ENCODE results near the gene TSC2. TPM values are rescaled to one million over a fixed set of nuclear protein-coding genes. Genes with fewer than 3 reads are reported as not detected.

TSC2 gene
- total RNA-seq, 1 experiment from 2014 or later = 166 TPM

- no peak for TF ChIP-seq CTCF (conservative IDR thresholded peaks at IDR 0.05)
- no peak for TF ChIP-seq EZH2 (IDR thresholded peaks at IDR 0.05; ENCODE audit: low read depth)
- Histone ChIP-seq H3K79me2 (ENCODE audit: low read depth) (no peaks in the 10 kb centered on the region), H3K4me2 (no peak overlapping the region), H3K27ac (no peak overlapping the region), H3K4me1 (replicated peaks; ENCODE audit: insufficient read depth) (no peaks in the 10 kb centered on the region), H3F3A (ENCODE audit: insufficient read depth, low read depth) (no peaks in the 10 kb centered on the region), H4K20me1 (ENCODE audit: insufficient read depth) (no peaks in the 10 kb centered on the region), H2AFZ (no peak overlapping the region), H3K27me3 (ENCODE audit: insufficient read depth, low read depth) (no peaks in the 10 kb centered on the region), H3K36me3 (ENCODE audit: low read depth) (no peaks in the 10 kb centered on the region), H3K9me3 (ENCODE audit: insufficient read depth, low read depth) (no peaks in the 10 kb centered on the region), H3K9me2 (ENCODE audit: insufficient read depth) (no peaks in the 10 kb centered on the region), H3K4me3 (no peak overlapping the region)
- DNase-seq = no peak
- CTCF ChIA-PET = no interaction called here
- POLR2A ChIA-PET (ENCODE audit: unreplicated experiment) = no interaction called here
- intact Hi-C loops (cut with micrococcal nuclease; ENCODE audit: unreplicated experiment) = no loop called here
- no TSS peak for BruUV-seq (replicated peaks)
Observed at GRCh38 chr16:2082983-2083364, 35.2 kb downstream of the TSC2 start.

GRCh38 chr16:2083409-2083808 lies 35.6 kb downstream of the TSC2 start:
- Histone ChIP-seq H3K79me2 (ENCODE audit: low read depth) (no peaks in the 10 kb centered on the region), H3F3A (ENCODE audit: insufficient read depth, low read depth) (0 out of 2 replicates have a peak, but pooled peaks cover 4% of the 10 kb centered on the region), H3K4me2 (no peak overlapping the region), H3K36me3 (ENCODE audit: low read depth) (no peaks in the 10 kb centered on the region), H3K27me3 (ENCODE audit: insufficient read depth, low read depth) (no peaks in the 10 kb centered on the region), H3K4me3 (no peak overlapping the region), H2AFZ (no peak overlapping the region), H3K9me2 (ENCODE audit: insufficient read depth) (no peaks in the 10 kb centered on the region), H3K9me3 (ENCODE audit: insufficient read depth, low read depth) (no peaks in the 10 kb centered on the region), H3K27ac (no peak overlapping the region), H3K4me1 (replicated peaks; ENCODE audit: insufficient read depth) (no peaks in the 10 kb centered on the region), H4K20me1 (ENCODE audit: insufficient read depth) (peaks cover 2% of the 10 kb centered on the region; the same call in 1 of the 2 replicates)
- ChIA-PET CTCF (no interaction called here), POLR2A (ENCODE audit: unreplicated experiment) (no interaction called here)
- DNase-seq = no peak
- intact Hi-C loops (cut with micrococcal nuclease; ENCODE audit: unreplicated experiment) = no loop called here
- no TSS peak for BruUV-seq (replicated peaks)
- TF ChIP-seq EZH2 (IDR thresholded peaks at IDR 0.05; ENCODE audit: low read depth) (no peak), CTCF (conservative IDR thresholded peaks at IDR 0.05) (no peak)

- no peak overlapping the region for H2AFZ ChIP-seq
- ChIA-PET POLR2A (ENCODE audit: unreplicated experiment) (no interaction called here), CTCF (no interaction called here)
- H3K27me3 ChIP-seq (ENCODE audit: insufficient read depth, low read depth) = no peaks in the 10 kb centered on the region
- peaks cover 7% of the 10 kb centered on the region; the same call in 1 of the 2 replicates for H3F3A ChIP-seq (ENCODE audit: insufficient read depth, low read depth)
- no peaks in the 10 kb centered on the region for H3K79me2 ChIP-seq (ENCODE audit: low read depth)
- H3K4me2 ChIP-seq = no peak overlapping the region
- DNase-seq = no peak
- no peaks in the 10 kb centered on the region for H3K36me3 ChIP-seq (ENCODE audit: low read depth)
- H3K27ac ChIP-seq = no peak overlapping the region
- TF ChIP-seq CTCF (conservative IDR thresholded peaks at IDR 0.05) = no peak
- TF ChIP-seq EZH2 (IDR thresholded peaks at IDR 0.05; ENCODE audit: low read depth) = no peak
- no peaks in the 10 kb centered on the region for H3K4me1 ChIP-seq (replicated peaks; ENCODE audit: insufficient read depth)
- H3K9me3 ChIP-seq (ENCODE audit: insufficient read depth, low read depth) = no peaks in the 10 kb centered on the region
- intact Hi-C loops (cut with micrococcal nuclease; ENCODE audit: unreplicated experiment) = no loop called here
- H4K20me1 ChIP-seq (ENCODE audit: insufficient read depth) = peaks cover 3% of the 10 kb centered on the region; the same call in 1 of the 2 replicates
- BruUV-seq (replicated peaks) = no TSS peak
- no peaks in the 10 kb centered on the region for H3K9me2 ChIP-seq (ENCODE audit: insufficient read depth)
- no peak overlapping the region for H3K4me3 ChIP-seq
Observed at GRCh38 chr16:2083876-2084780, 36.3 kb downstream of the TSC2 start.
